IMR-90 (cell line): ENCODE measurements around the gene SSBP3. TPM values are rescaled to one million over a fixed set of nuclear protein-coding genes. Genes with fewer than 3 reads are reported as not detected.

Source experiments
- ATAC-seq: fragments of 200-7000 bp; cut with Tn5 transposase; 2 replicates; pipeline ENCODE4 v1.9.1; 2020; ENCODE audit warnings: low read depth, mild to moderate bottlenecking, moderate library complexity
- BruUV-seq: library from RNA; stranded (reverse); fragments of 400-500 nt; replicated peaks from 2 replicates; lab custom pipeline; 2021; lab: Mats Ljungman, UMichigan
- CTCF ChIA-PET: fragments of 300-600 bp; formaldehyde crosslinking; extraction: SDS; loops from one replicate; lab custom pipeline; 2021; ENCODE audit warnings: antibody characterized with exemption; lab: Yijun Ruan, JAX
- POLR2A ChIA-PET: fragments of 300-600 bp; sonication (Branson Sonifier 250); formaldehyde crosslinking; loops from one replicate; lab custom pipeline; 2022; ENCODE audit warnings: antibody characterized with exemption; ENCODE audit not compliant: unreplicated experiment; lab: Charles Lee
- DNase-seq: peaks from one replicate; pipeline ENCODE4 v3.0.0; 2013
- H2AFZ ChIP-seq: replicated peaks from 2 replicates; pipeline ENCODE3; 2013; ENCODE audit warnings: low read length, mild to moderate bottlenecking; ENCODE audit not compliant: poor library complexity
- H2AK5ac ChIP-seq: 2 replicates; pipeline ENCODE4 v1.6.1; 2013; ENCODE audit warnings: low read depth, low read length, inconsistent platforms
- H2AK9ac ChIP-seq: replicated peaks from 2 replicates; pipeline ENCODE3; 2013; ENCODE audit warnings: mild to moderate bottlenecking, low read depth, low read length, moderate library complexity; ENCODE audit not compliant: poor library complexity
- H2BK120ac ChIP-seq: 2 replicates; pipeline ENCODE4 v1.6.1; 2013; ENCODE audit warnings: low read depth, low read length, inconsistent platforms
- H2BK15ac ChIP-seq: 3 replicates; pipeline ENCODE4 v1.6.1; 2013; ENCODE audit warnings: low read depth, low read length, inconsistent platforms
- H2BK20ac ChIP-seq: 2 replicates; pipeline ENCODE4 v1.6.1; 2013; ENCODE audit warnings: low read depth, mild to moderate bottlenecking, inconsistent platforms, low read length, moderate library complexity
- H2BK5ac ChIP-seq: 2 replicates; pipeline ENCODE4 v1.6.1; 2013; ENCODE audit warnings: mild to moderate bottlenecking, low read depth, low read length, inconsistent platforms; ENCODE audit not compliant: poor library complexity, severe bottlenecking
- H3K14ac ChIP-seq: replicated peaks from 2 replicates; pipeline ENCODE4 v1.6.1; 2013; ENCODE audit warnings: low read depth, low read length, inconsistent platforms
- H3K18ac ChIP-seq: 2 replicates; pipeline ENCODE4 v1.6.1; 2013; ENCODE audit warnings: low read depth, low read length, control low read depth
- H3K23ac ChIP-seq: 2 replicates; pipeline ENCODE4 v1.6.1; 2013; ENCODE audit warnings: low read depth, low read length, inconsistent platforms
- H3K27ac ChIP-seq: 2 replicates; pipeline ENCODE4 v1.5.1; 2013; ENCODE audit warnings: mild to moderate bottlenecking, control low read depth, low read length; ENCODE audit not compliant: insufficient read depth
- H3K27me3 ChIP-seq: 2 replicates; pipeline ENCODE4 v1.6.1; 2013; ENCODE audit warnings: low read length; ENCODE audit not compliant: control insufficient read depth, insufficient read depth
- H3K36me3 ChIP-seq: 2 replicates; pipeline ENCODE4 v1.6.1; 2013; ENCODE audit warnings: low read length, mixed read lengths; ENCODE audit not compliant: control insufficient read depth, insufficient read depth
- H3K4ac ChIP-seq: 2 replicates; pipeline ENCODE4 v1.6.1; 2013; ENCODE audit warnings: low read depth, low read length, inconsistent platforms
- H3K4me1 ChIP-seq: 2 replicates; pipeline ENCODE4 v1.6.1; 2013; ENCODE audit warnings: low read length, mixed read lengths; ENCODE audit not compliant: control insufficient read depth, insufficient read depth
- H3K4me2 ChIP-seq: 2 replicates; pipeline ENCODE4 v1.6.1; 2013; ENCODE audit warnings: low read depth, mild to moderate bottlenecking, control low read depth, low read length, moderate library complexity
- H3K4me3 ChIP-seq: 2 replicates; pipeline ENCODE4 v1.5.1; 2013; ENCODE audit warnings: low read depth, mild to moderate bottlenecking, control low read depth, low read length, moderate library complexity; ENCODE audit not compliant: insufficient read depth
- H3K56ac ChIP-seq: 2 replicates; pipeline ENCODE4 v1.6.1; 2013; ENCODE audit warnings: low read length, inconsistent platforms; ENCODE audit not compliant: insufficient read depth; ENCODE audit errors: extremely low read depth
- H3K79me1 ChIP-seq, 2 experiments: 2 replicates each; pipeline ENCODE4 v1.6.1; 2013; ENCODE audit warnings: low read length in 2 of 2, inconsistent platforms in 1 of 2, low read depth in 1 of 2
- H3K9ac ChIP-seq: 2 replicates; pipeline ENCODE4 v1.6.1; 2013; ENCODE audit warnings: low read depth, low read length, control low read depth
- H3K9me1 ChIP-seq: 2 replicates; pipeline ENCODE4 v1.6.1; 2013; ENCODE audit warnings: low read length, inconsistent platforms; ENCODE audit not compliant: insufficient read depth
- H3K9me3 ChIP-seq: 2 replicates; pipeline ENCODE4 v1.6.1; 2013; ENCODE audit warnings: low read length; ENCODE audit not compliant: control insufficient read depth, insufficient read depth
- H4K20me1 ChIP-seq: 2 replicates; pipeline ENCODE4 v1.6.1; 2013; ENCODE audit warnings: low read length, inconsistent platforms; ENCODE audit not compliant: insufficient read depth
- H4K5ac ChIP-seq: 2 replicates; pipeline ENCODE4 v1.6.1; 2013; ENCODE audit warnings: mild to moderate bottlenecking, low read depth, low read length, control low read depth
- H4K8ac ChIP-seq, 2 experiments: 2 replicates each; pipeline ENCODE4 v1.6.1; 2013; ENCODE audit warnings: low read depth in 2 of 2, low read length in 2 of 2, control low read depth in 1 of 2, inconsistent platforms in 1 of 2
- H4K91ac ChIP-seq: 2 replicates; pipeline ENCODE4 v1.6.1; 2013; ENCODE audit warnings: low read depth, low read length, inconsistent platforms; ENCODE audit not compliant: insufficient read depth
- BHLHE40 ChIP-seq: fragments of 150-350 bp; IDR thresholded peaks from 2 replicates; pipeline ENCODE4 v1.6.1; 2016; ENCODE audit warnings: mild to moderate bottlenecking, low read depth, low read length
- CEBPB ChIP-seq: IDR thresholded peaks from 2 replicates; pipeline ENCODE4 v1.6.1; 2012; ENCODE audit warnings: low read depth, low read length, improper control_type of control experiment
- CHD1 ChIP-seq: IDR thresholded peaks from 2 replicates; pipeline ENCODE4 v1.6.1; 2012; ENCODE audit warnings: low read depth, low read length, improper control_type of control experiment
- CTCF ChIP-seq: conservative IDR thresholded peaks from 2 replicates; pipeline ENCODE4 v1.5.1; 2012; ENCODE audit warnings: mild to moderate bottlenecking, low read depth, low read length, improper control_type of control experiment
- ELK1 ChIP-seq: fragments of 150-350 bp; IDR thresholded peaks from 2 replicates; pipeline ENCODE4 v1.6.1; 2016; ENCODE audit warnings: low read depth, mild to moderate bottlenecking, low read length, moderate library complexity, borderline replicate concordance
- FOS ChIP-seq: fragments of 150-350 bp; IDR thresholded peaks from 2 replicates; pipeline ENCODE4 v1.6.1; 2016; ENCODE audit warnings: low read depth, low read length
- MAFK ChIP-seq: IDR thresholded peaks from 2 replicates; pipeline ENCODE4 v1.6.1; 2012; ENCODE audit warnings: low read depth, low read length, improper control_type of control experiment
- MXI1 ChIP-seq: IDR thresholded peaks from 2 replicates; pipeline ENCODE4 v1.6.1; 2012; ENCODE audit warnings: low read depth, mild to moderate bottlenecking, low read length, moderate library complexity, borderline replicate concordance
- NFE2L2 ChIP-seq: fragments of 150-350 bp; IDR thresholded peaks from 2 replicates; pipeline ENCODE4 v1.6.1; 2016; ENCODE audit warnings: low read depth, mild to moderate bottlenecking, low read length
- POLR2A ChIP-seq: IDR thresholded peaks from 2 replicates; pipeline ENCODE4 v1.6.1; 2012; ENCODE audit warnings: mild to moderate bottlenecking, low read depth, low read length
- RAD21 ChIP-seq: IDR thresholded peaks from 2 replicates; pipeline ENCODE4 v1.6.1; 2012; ENCODE audit warnings: low read length, improper control_type of control experiment
- RCOR1 ChIP-seq: IDR thresholded peaks from 2 replicates; pipeline ENCODE4 v1.6.1; 2012; ENCODE audit warnings: mild to moderate bottlenecking, low read length, improper control_type of control experiment; ENCODE audit not compliant: insufficient replicate concordance
- RFX5 ChIP-seq: IDR thresholded peaks from 2 replicates; pipeline ENCODE4 v1.8.0; 2012; ENCODE audit warnings: low read depth, mild to moderate bottlenecking, low read length, moderate library complexity
- SMC3 ChIP-seq: fragments of 150-350 bp; IDR thresholded peaks from 2 replicates; pipeline ENCODE4 v1.6.1; 2016; ENCODE audit warnings: low read depth, mild to moderate bottlenecking, antibody characterized with exemption, low read length, moderate library complexity
- USF2 ChIP-seq: fragments of 150-350 bp; IDR thresholded peaks from 2 replicates; pipeline ENCODE4 v1.6.1; 2017; ENCODE audit warnings: mild to moderate bottlenecking, antibody characterized with exemption, low read length, low read depth
- WGBS, 2 experiments: methylation state at CpG; one replicate each; pipeline versions ENCODE4 v1.1.5 to v1.1.7; 2013; ENCODE audit warnings: missing lambda C conversion rate in 2 of 2; ENCODE audit not compliant: insufficient read length in 1 of 2; ENCODE audit errors: extremely low coverage in 2 of 2; 5-methylcytosine and 5-hydroxymethylcytosine counted together
- dilution Hi-C: fragments of 300-500 bp; cut with HindIII; formaldehyde crosslinking; loops from one replicate; pipeline ENCODE4 v1.14.3; 2018; ENCODE audit warnings: low sequenced_read_pairs; ENCODE audit not compliant: unreplicated experiment
- in situ Hi-C: fragments of 300-500 bp; cut with MboI; formaldehyde crosslinking; loops from 3 replicates; pipeline ENCODE4 v1.14.3; 2019; ENCODE audit warnings: low sequenced_read_pairs, inconsistent platforms, mixed read lengths
- intact Hi-C: fragments of 100-400 bp; cut with micrococcal nuclease; formaldehyde crosslinking; loops from 2 replicates; pipeline ENCODE4 v1.10.0; 2022
- polyA plus RNA-seq, 3 experiments: library from polyadenylated mRNA; depleted of rRNA; stranded (reverse); fragments of >200 nt; gene quantifications; 2 replicates each; pipeline ENCODE4 v1.2.3, GENCODE V29; 2012; ENCODE audit warnings: low replicate concordance in 1 of 3
- total RNA-seq: library from RNA; depleted of rRNA; stranded (reverse); fragments of >200 nt; gene quantifications from 2 replicates; pipeline ENCODE4 v1.2.3, GENCODE V29; 2012

Gene SSBP3
- total and polyA plus RNA-seq, 2 of the 4 experiments (the other 2 are of a cell fraction) = 10.9 to 39.6 TPM

- ChIA-PET POLR2A (no interaction called here), CTCF (no interaction called here)
- Histone ChIP-seq H4K20me1 (peaks cover 19% of the 10 kb centered on the region), H2AK5ac (no peak overlapping the region), H3K56ac (no peak overlapping the region), H2BK5ac (no peak overlapping the region), H4K8ac (no peak overlapping the region), H3K27me3 (no peaks in the 10 kb centered on the region), H2AFZ (no peak overlapping the region), H4K5ac (no peak overlapping the region), H3K4me2 (no peak overlapping the region), H3K4ac (no peak overlapping the region), H3K79me1 (peaks cover 0 to 9% of the 10 kb centered on the region in 2 experiments; a peak in 1 of 4 replicates), H3K9me3 (no peaks in the 10 kb centered on the region), H3K14ac (no peak overlapping the region), H3K4me1 (peaks cover 22% of the 10 kb centered on the region), H2BK15ac (no peak overlapping the region), H3K4me3 (no peak overlapping the region), H2BK120ac (no peak overlapping the region), H3K23ac (no peak overlapping the region), H3K9ac (no peak overlapping the region), H3K9me1 (peaks cover 25% of the 10 kb centered on the region), H2BK20ac (no peak overlapping the region), H3K36me3 (peaks cover 21% of the 10 kb centered on the region; the same call in 1 of the 2 replicates), H2AK9ac (no peak overlapping the region), H4K91ac (no peak overlapping the region), H3K18ac (no peak overlapping the region), H3K27ac (no peak overlapping the region)
- intact Hi-C loops = loop anchor here (10.0 kb wide), 1 partner anchor 181 kb away; the partner anchor contains the start of gene SSBP3
- in situ Hi-C loops = loop anchor here (25.0 kb wide), 1 partner anchor 361 kb away; no protein-coding TSS in a partner anchor
- WGBS, 2 experiments = 83% methylated on average over 9 of the region's 16 CpGs; no CpG with 5 or more reads in 1 of the 2 experiments
- no TSS peak for BruUV-seq
- ATAC-seq (no peak), DNase-seq (no peak)
- dilution Hi-C loops = no loop called here
- TF ChIP-seq BHLHE40 (no peak), CTCF (no peak), CHD1 (no peak), USF2 (no peak), CEBPB (no peak), RCOR1 (no peak), SMC3 (no peak), RFX5 (no peak), ELK1 (no peak), POLR2A (no peak), FOS (no peak), MXI1 (no peak), NFE2L2 (no peak), MAFK (no peak), RAD21 (no peak)
Measured at GRCh38 chr1:54223441-54224202, 182.6 kb downstream of the SSBP3 start.
